Measurements from ENCODE around the gene FGF14. TPM values are rescaled to one million over a fixed set of nuclear protein-coding genes. Genes with fewer than 3 reads are reported as not detected.
"Not testable (repeated sequence)": the region's sequence is repeated elsewhere in the genome, so short reads cannot be mapped to it uniquely, and the experiment has no call there.

FGF14 gene
- polyA plus RNA-seq, 2 donors: 0.04 to 0.29 TPM

DNA sequence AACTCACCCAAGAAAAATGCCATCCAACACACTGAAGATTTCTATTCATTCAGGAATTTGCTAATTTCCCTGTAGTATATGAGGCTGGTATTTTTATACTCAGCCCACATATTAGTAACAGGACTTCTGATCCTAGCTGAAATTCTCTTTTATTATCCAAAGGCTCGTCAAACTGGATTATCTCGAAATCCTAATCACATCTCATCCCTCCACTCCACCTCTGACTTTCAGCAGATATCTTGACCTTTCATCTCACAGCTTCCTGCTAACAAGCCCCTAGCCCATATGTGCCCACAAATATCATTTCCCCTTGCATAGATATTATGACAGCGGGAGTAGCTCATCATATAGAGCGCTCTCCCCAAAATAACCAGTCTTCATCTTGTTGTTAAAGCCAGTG, 279.7 kb downstream of the FGF14 start:
- H3K4me3 ChIP-seq (ENCODE audit: low read depth in 1 of 2, low read length in 2 of 2): no peak overlapping the region
- H3K4me1 ChIP-seq (ENCODE audit: control insufficient read depth in 2 of 2, insufficient read depth in 2 of 2, low read length in 1 of 2): no peaks in the 10 kb centered on the region
- H3K36me3 ChIP-seq (ENCODE audit: control insufficient read depth in 2 of 2, insufficient read depth in 2 of 2, low read length in 1 of 2): no peaks in the 10 kb centered on the region
- no peaks in the 10 kb centered on the region for H3K9me3 ChIP-seq (ENCODE audit: control insufficient read depth in 2 of 2, insufficient read depth in 1 of 2, low read depth in 1 of 2, low read length in 1 of 2)
- H3K27me3 ChIP-seq (ENCODE audit: control insufficient read depth in 1 of 2, insufficient read depth in 2 of 2, low read length in 2 of 2): no peaks in the 10 kb centered on the region
- 75 to 78% methylated on average over 4 of the region's 4 CpGs for WGBS, 2 donors
- H3K27ac ChIP-seq (ENCODE audit: low read depth in 2 of 2, low read length in 1 of 2): no peak overlapping the region

DNA sequence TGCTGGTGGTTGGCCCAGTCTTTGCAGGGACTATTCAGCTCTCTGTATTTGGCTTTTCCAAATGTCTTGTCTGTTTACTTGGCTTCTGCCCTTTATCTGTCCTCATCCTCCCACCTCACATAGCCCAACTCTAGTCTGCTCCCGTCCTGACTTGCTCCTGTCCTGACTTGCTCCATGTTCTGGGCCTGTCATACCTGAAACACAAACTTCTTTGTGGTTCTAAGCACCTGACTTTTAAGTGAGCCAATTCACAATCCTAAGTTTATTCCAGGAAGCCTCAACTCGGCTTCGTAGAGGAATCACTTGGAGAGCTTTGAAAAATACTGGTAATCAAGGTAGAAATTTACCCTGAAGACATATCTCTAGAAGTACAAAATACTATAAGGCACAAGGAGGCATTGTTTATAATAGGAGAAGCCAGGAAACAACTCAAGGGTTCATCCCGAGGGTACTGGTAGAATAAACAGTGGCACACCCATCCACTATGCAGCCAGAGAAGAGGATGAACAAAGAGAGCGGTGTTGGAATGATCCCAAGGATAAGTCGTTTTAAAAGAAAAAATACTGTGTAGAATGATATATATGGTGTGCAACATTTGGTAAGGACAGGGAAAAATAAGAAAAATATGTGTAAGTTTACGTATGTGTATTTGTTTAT, 284.5 kb downstream of the FGF14 start:
- H3K27ac ChIP-seq (ENCODE audit: low read depth in 2 of 2, low read length in 1 of 2): peak overlapping the region; percentile 77 to 91
- peaks cover 0 to 2% of the 10 kb centered on the region in 2 donors for H3K4me1 ChIP-seq (ENCODE audit: control insufficient read depth in 2 of 2, insufficient read depth in 2 of 2, low read length in 1 of 2)
- H3K36me3 ChIP-seq (ENCODE audit: control insufficient read depth in 2 of 2, insufficient read depth in 2 of 2, low read length in 1 of 2): no peaks in the 10 kb centered on the region
- no peaks in the 10 kb centered on the region for H3K27me3 ChIP-seq (ENCODE audit: control insufficient read depth in 1 of 2, insufficient read depth in 2 of 2, low read length in 2 of 2)
- H3K4me3 ChIP-seq (ENCODE audit: low read depth in 1 of 2, low read length in 2 of 2): no peak overlapping the region
- WGBS, 2 donors: 26 to 42% methylated on average over 7 of the region's 7 CpGs
- no peaks in the 10 kb centered on the region for H3K9me3 ChIP-seq (ENCODE audit: control insufficient read depth in 2 of 2, insufficient read depth in 1 of 2, low read depth in 1 of 2, low read length in 1 of 2)

- Histone ChIP-seq H3K4me1 (ENCODE audit: control insufficient read depth in 2 of 2, insufficient read depth in 2 of 2, low read length in 1 of 2) (peaks cover 0 to 4% of the 10 kb centered on the region in 2 donors), H3K4me3 (ENCODE audit: low read depth in 1 of 2, low read length in 2 of 2) (no peak overlapping the region), H3K9me3 (ENCODE audit: control insufficient read depth in 2 of 2, insufficient read depth in 1 of 2, low read depth in 1 of 2, low read length in 1 of 2) (no peaks in the 10 kb centered on the region), H3K36me3 (ENCODE audit: control insufficient read depth in 2 of 2, insufficient read depth in 2 of 2, low read length in 1 of 2) (no peaks in the 10 kb centered on the region), H3K27ac (ENCODE audit: low read depth in 2 of 2, low read length in 1 of 2) (no peak overlapping the region), H3K27me3 (ENCODE audit: control insufficient read depth in 1 of 2, insufficient read depth in 2 of 2, low read length in 2 of 2) (no peaks in the 10 kb centered on the region)
- WGBS, 2 donors: 72 to 78% methylated on average over 3 of the region's 3 CpGs
Measured at GRCh38 chr13:102103469-102103868, 298.4 kb downstream of the FGF14 start.

DNA sequence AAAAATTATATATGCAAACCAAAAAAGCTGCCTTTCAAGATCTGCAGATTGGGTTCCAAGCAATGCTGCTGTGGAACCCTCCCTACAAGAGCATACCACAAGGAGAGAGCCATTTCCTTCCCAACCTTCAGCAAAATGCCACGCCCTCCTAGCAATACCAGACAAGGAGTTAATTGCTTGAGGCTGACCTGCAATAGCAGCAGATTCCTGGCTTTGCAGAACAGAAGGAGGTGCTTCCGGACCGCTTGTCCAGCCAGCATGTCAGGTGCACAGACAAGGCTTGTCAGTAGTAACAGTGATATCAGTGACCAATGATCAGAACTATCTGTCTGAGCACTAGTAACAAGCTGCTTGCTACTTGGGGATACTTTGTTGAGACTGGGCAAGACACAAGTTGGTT, 301.6 kb downstream of the FGF14 start:
- peaks cover 0 to 4% of the 10 kb centered on the region in 2 donors for H3K4me1 ChIP-seq (ENCODE audit: control insufficient read depth in 2 of 2, insufficient read depth in 2 of 2, low read length in 1 of 2)
- H3K27me3 ChIP-seq (ENCODE audit: control insufficient read depth in 1 of 2, insufficient read depth in 2 of 2, low read length in 2 of 2): no peaks in the 10 kb centered on the region
- H3K36me3 ChIP-seq (ENCODE audit: control insufficient read depth in 2 of 2, insufficient read depth in 2 of 2, low read length in 1 of 2): no peaks in the 10 kb centered on the region
- 63 to 71% methylated on average over 3 of the region's 3 CpGs for WGBS, 2 donors
- no peaks in the 10 kb centered on the region for H3K9me3 ChIP-seq (ENCODE audit: control insufficient read depth in 2 of 2, insufficient read depth in 1 of 2, low read depth in 1 of 2, low read length in 1 of 2)
- H3K4me3 ChIP-seq (ENCODE audit: low read depth in 1 of 2, low read length in 2 of 2): no peak overlapping the region
- no peak overlapping the region for H3K27ac ChIP-seq (ENCODE audit: low read depth in 2 of 2, low read length in 1 of 2)

DNA sequence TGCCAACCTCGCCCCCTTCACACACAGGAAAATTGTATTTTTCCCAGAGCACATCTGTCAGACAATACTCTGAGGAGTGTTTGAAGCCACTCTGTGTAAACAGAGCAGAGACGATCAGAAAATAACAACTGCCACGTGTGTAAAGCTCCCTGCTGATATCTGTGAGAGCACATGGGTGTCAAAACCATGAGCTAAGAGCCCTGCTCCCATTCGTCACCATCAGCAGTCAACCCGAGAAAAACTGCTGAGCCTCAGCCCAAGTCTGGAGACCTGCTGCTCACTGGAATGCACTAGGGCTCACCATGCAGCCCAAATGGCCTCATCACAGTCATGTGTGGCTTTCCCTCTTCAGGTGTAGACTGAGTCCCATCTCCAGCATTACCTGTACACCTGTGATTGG, 304.1 kb downstream of the FGF14 start:
- Histone ChIP-seq H3K4me3 (ENCODE audit: low read depth in 1 of 2, low read length in 2 of 2) (no peak overlapping the region), H3K27me3 (ENCODE audit: control insufficient read depth in 1 of 2, insufficient read depth in 2 of 2, low read length in 2 of 2) (no peaks in the 10 kb centered on the region), H3K4me1 (ENCODE audit: control insufficient read depth in 2 of 2, insufficient read depth in 2 of 2, low read length in 1 of 2) (peaks cover 0 to 4% of the 10 kb centered on the region in 2 donors), H3K9me3 (ENCODE audit: control insufficient read depth in 2 of 2, insufficient read depth in 1 of 2, low read depth in 1 of 2, low read length in 1 of 2) (no peaks in the 10 kb centered on the region), H3K27ac (ENCODE audit: low read depth in 2 of 2, low read length in 1 of 2) (no peak overlapping the region), H3K36me3 (ENCODE audit: control insufficient read depth in 2 of 2, insufficient read depth in 2 of 2, low read length in 1 of 2) (no peaks in the 10 kb centered on the region)
- 36 to 40% methylated on average over 5 of the region's 5 CpGs for WGBS, 2 donors

DNA sequence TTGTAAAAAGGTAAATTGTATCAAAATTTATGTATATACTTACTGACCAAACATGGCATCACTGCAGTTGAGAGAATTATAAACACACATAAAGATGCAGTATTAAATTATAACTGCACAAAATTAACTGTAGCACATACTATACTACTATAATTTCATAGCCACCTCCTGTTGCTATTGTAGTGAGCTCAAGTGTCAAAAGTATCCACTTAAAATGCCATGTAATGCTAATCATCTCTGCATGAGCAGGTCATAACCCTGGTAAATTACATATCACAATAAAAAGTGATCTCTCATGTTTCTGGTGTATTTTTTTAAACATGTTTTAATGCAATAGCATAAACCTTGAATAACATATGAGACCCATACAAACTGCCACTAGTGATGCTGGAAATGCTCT, 308.6 kb downstream of the FGF14 start:
- not testable (repeated sequence) for H3K36me3 ChIP-seq (ENCODE audit: control insufficient read depth in 2 of 2, insufficient read depth in 2 of 2, low read length in 1 of 2); H3K27ac ChIP-seq (ENCODE audit: low read depth in 2 of 2, low read length in 1 of 2); H3K4me1 ChIP-seq (ENCODE audit: control insufficient read depth in 2 of 2, insufficient read depth in 2 of 2, low read length in 1 of 2); H3K4me3 ChIP-seq (ENCODE audit: low read depth in 1 of 2, low read length in 2 of 2); H3K27me3 ChIP-seq (ENCODE audit: control insufficient read depth in 1 of 2, insufficient read depth in 2 of 2, low read length in 2 of 2); H3K9me3 ChIP-seq (ENCODE audit: control insufficient read depth in 2 of 2, insufficient read depth in 1 of 2, low read depth in 1 of 2, low read length in 1 of 2)

GRCh38 chr13:102091231-102091630, 310.6 kb downstream of the FGF14 start:
- no peaks in the 10 kb centered on the region for H3K9me3 ChIP-seq (ENCODE audit: control insufficient read depth in 2 of 2, insufficient read depth in 1 of 2, low read depth in 1 of 2, low read length in 1 of 2)
- H3K27ac ChIP-seq (ENCODE audit: low read depth in 2 of 2, low read length in 1 of 2): no peak overlapping the region
- H3K4me3 ChIP-seq (ENCODE audit: low read depth in 1 of 2, low read length in 2 of 2): no peak overlapping the region
- H3K4me1 ChIP-seq (ENCODE audit: control insufficient read depth in 2 of 2, insufficient read depth in 2 of 2, low read length in 1 of 2): no peaks in the 10 kb centered on the region
- 51 to 62% methylated on average over 3 of the region's 3 CpGs for WGBS, 2 donors
- H3K27me3 ChIP-seq (ENCODE audit: control insufficient read depth in 1 of 2, insufficient read depth in 2 of 2, low read length in 2 of 2): no peaks in the 10 kb centered on the region
- no peaks in the 10 kb centered on the region for H3K36me3 ChIP-seq (ENCODE audit: control insufficient read depth in 2 of 2, insufficient read depth in 2 of 2, low read length in 1 of 2)

DNA sequence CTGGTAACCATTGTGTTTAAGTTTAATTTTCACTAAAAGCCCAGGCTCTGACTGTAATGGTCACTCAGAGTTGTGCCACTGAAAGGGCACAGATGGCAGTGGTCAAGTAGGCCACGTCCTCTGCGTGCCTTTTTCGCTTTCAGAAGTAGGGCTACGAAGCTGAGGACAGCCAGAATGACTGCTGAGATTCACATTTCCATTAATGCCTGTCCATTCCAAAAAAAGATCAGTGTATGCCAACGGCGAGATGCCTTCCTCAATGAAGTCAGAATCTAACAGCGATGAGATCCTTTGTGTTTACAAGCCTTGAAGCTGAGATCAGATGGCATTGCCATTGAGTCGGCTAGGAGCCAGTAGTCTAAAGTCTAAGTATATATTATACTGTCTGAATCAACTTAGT, 311.3 kb downstream of the FGF14 start:
- Histone ChIP-seq H3K27me3 (ENCODE audit: control insufficient read depth in 1 of 2, insufficient read depth in 2 of 2, low read length in 2 of 2) (no peaks in the 10 kb centered on the region), H3K36me3 (ENCODE audit: control insufficient read depth in 2 of 2, insufficient read depth in 2 of 2, low read length in 1 of 2) (no peaks in the 10 kb centered on the region), H3K4me1 (ENCODE audit: control insufficient read depth in 2 of 2, insufficient read depth in 2 of 2, low read length in 1 of 2) (no peaks in the 10 kb centered on the region), H3K4me3 (ENCODE audit: low read depth in 1 of 2, low read length in 2 of 2) (no peak overlapping the region), H3K9me3 (ENCODE audit: control insufficient read depth in 2 of 2, insufficient read depth in 1 of 2, low read depth in 1 of 2, low read length in 1 of 2) (no peaks in the 10 kb centered on the region), H3K27ac (ENCODE audit: low read depth in 2 of 2, low read length in 1 of 2) (no peak overlapping the region)
- 83% methylated on average over 8 of the region's 8 CpGs for WGBS, 2 donors

- Histone ChIP-seq H3K4me1 (ENCODE audit: control insufficient read depth in 2 of 2, insufficient read depth in 2 of 2, low read length in 1 of 2) (no peaks in the 10 kb centered on the region), H3K4me3 (ENCODE audit: low read depth in 1 of 2, low read length in 2 of 2) (no peak overlapping the region), H3K9me3 (ENCODE audit: control insufficient read depth in 2 of 2, insufficient read depth in 1 of 2, low read depth in 1 of 2, low read length in 1 of 2) (no peaks in the 10 kb centered on the region), H3K27me3 (ENCODE audit: control insufficient read depth in 1 of 2, insufficient read depth in 2 of 2, low read length in 2 of 2) (no peaks in the 10 kb centered on the region), H3K27ac (ENCODE audit: low read depth in 2 of 2, low read length in 1 of 2) (no peak overlapping the region), H3K36me3 (ENCODE audit: control insufficient read depth in 2 of 2, insufficient read depth in 2 of 2, low read length in 1 of 2) (no peaks in the 10 kb centered on the region)
Measured at GRCh38 chr13:102089722-102090121, 312.1 kb downstream of the FGF14 start.

DNA sequence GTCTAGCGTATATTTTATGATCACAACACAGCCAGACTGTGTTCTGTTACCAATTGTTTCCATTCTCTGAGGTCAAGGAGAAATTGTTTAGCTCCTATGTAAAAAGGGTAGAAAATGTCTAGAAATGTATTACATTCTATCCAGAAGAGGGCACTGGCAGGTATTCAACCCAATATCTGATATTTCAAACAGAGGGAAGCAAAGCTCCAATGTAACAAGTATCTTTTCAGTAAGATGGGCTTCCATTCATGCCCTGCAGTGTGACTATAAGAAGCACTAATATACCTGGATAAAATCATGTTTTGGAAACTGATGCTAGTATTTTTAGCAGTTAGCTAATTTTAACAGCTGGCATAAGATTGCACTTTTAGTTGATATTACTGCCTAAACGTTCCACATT, 312.7 kb downstream of the FGF14 start:
- H3K27ac ChIP-seq (ENCODE audit: low read depth in 2 of 2, low read length in 1 of 2): no peak overlapping the region
- H3K36me3 ChIP-seq (ENCODE audit: control insufficient read depth in 2 of 2, insufficient read depth in 2 of 2, low read length in 1 of 2): no peaks in the 10 kb centered on the region
- 61 to 64% methylated on average over 2 of the region's 2 CpGs for WGBS, 2 donors
- H3K27me3 ChIP-seq (ENCODE audit: control insufficient read depth in 1 of 2, insufficient read depth in 2 of 2, low read length in 2 of 2): no peaks in the 10 kb centered on the region
- no peaks in the 10 kb centered on the region for H3K4me1 ChIP-seq (ENCODE audit: control insufficient read depth in 2 of 2, insufficient read depth in 2 of 2, low read length in 1 of 2)
- H3K4me3 ChIP-seq (ENCODE audit: low read depth in 1 of 2, low read length in 2 of 2): no peak overlapping the region
- H3K9me3 ChIP-seq (ENCODE audit: control insufficient read depth in 2 of 2, insufficient read depth in 1 of 2, low read depth in 1 of 2, low read length in 1 of 2): no peaks in the 10 kb centered on the region
